B cell (primary cell): ENCODE results near the gene CCSAP. TPM values are rescaled to one million over a fixed set of nuclear protein-coding genes. Genes with fewer than 3 reads are reported as not detected.

Source experiments
- ATAC-seq: fragments of 200-7000 bp; cut with Tn5 transposase; one replicate; pipeline ENCODE4 v1.10.0; 2021; ENCODE audit warnings: low read depth, mild to moderate bottlenecking, moderate number of reproducible peaks, moderate library complexity
- CTCF ChIA-PET: fragments of 350-600 bp; sonication (Branson Sonifier 250); formaldehyde crosslinking; loops from one replicate; lab custom pipeline; 2021; ENCODE audit warnings: antibody characterized with exemption, inconsistent platforms; lab: Charles Lee
- POLR2A ChIA-PET: fragments of 350-600 bp; sonication (Branson Sonifier 250); formaldehyde crosslinking; loops from one replicate; lab custom pipeline; 2021; ENCODE audit warnings: antibody characterized with exemption; lab: Charles Lee
- DNase-seq: peaks from one replicate; pipeline ENCODE4 v3.0.0; 2013
- H2AFZ ChIP-seq: 2 replicates; pipeline ENCODE4 v1.6.1; 2012; ENCODE audit warnings: mild to moderate bottlenecking, low read depth, low read length; ENCODE audit not compliant: insufficient read depth, poor library complexity, severe bottlenecking
- H3K27ac ChIP-seq, 2 donors: 1 replicate in 1 of 2; 2 replicates in 1 of 2; pipeline ENCODE4 v1.5.1; 2012 to 2013; ENCODE audit warnings: low read length in 2 of 2, mild to moderate bottlenecking in 2 of 2, moderate library complexity in 1 of 2
- H3K27me3 ChIP-seq, 4 experiments: fragments of 200-600 bp in 1 of 4; sonication (generic) in 1 of 4; replicated peaks in 1 of 4; 1 replicate in 2 of 4; 2 replicates in 2 of 4; pipeline versions ENCODE4 v1.6.1 to v1.7.0; 2013 to 2016; ENCODE audit warnings: low read length in 3 of 4, mild to moderate bottlenecking in 2 of 4, mixed read lengths in 1 of 4, moderate library complexity in 1 of 4; ENCODE audit not compliant: insufficient read depth in 4 of 4, control insufficient read depth in 3 of 4; ENCODE audit errors: control extremely low read depth in 1 of 4
- H3K36me3 ChIP-seq, 2 experiments: replicated peaks in 1 of 2; 1 replicate in 1 of 2; 2 replicates in 1 of 2; pipeline versions ENCODE4 v1.6.1 to v1.7.1; 2013; ENCODE audit warnings: low read length in 1 of 2; ENCODE audit not compliant: insufficient read depth in 2 of 2, control insufficient read depth in 1 of 2; ENCODE audit errors: control extremely low read depth in 1 of 2, extremely low read depth in 1 of 2
- H3K4me1 ChIP-seq, 2 donors: fragments of 200-600 bp in 1 of 2; sonication (generic) in 1 of 2; 1 replicate in 1 of 2; 2 replicates in 1 of 2; pipeline versions ENCODE4 v1.5.1 to v1.6.1; 2013 to 2017; ENCODE audit warnings: low read length in 2 of 2; ENCODE audit not compliant: control insufficient read depth in 2 of 2, insufficient read depth in 2 of 2
- H3K4me2 ChIP-seq: replicated peaks from 2 replicates; pipeline ENCODE3; 2012; ENCODE audit warnings: mild to moderate bottlenecking, low read depth, low read length; ENCODE audit not compliant: poor library complexity, severe bottlenecking
- H3K4me3 ChIP-seq, 5 experiments: fragments of 200-600 bp in 1 of 5; sonication (generic) in 1 of 5; 1 replicate in 3 of 5; 2 replicates in 2 of 5; pipeline versions ENCODE4 v1.5.1 to v1.7.0; 2011 to 2016; ENCODE audit warnings: low read length in 4 of 5, mild to moderate bottlenecking in 4 of 5, low read depth in 2 of 5, control low read depth in 1 of 5, moderate library complexity in 1 of 5; ENCODE audit not compliant: insufficient read depth in 1 of 5; ENCODE audit errors: control extremely low read depth in 1 of 5, extremely low read depth in 1 of 5
- H3K79me2 ChIP-seq: fragments of 200-600 bp; sonication (generic); one replicate; pipeline ENCODE4 v1.6.0; 2016; ENCODE audit warnings: low read length; ENCODE audit not compliant: control insufficient read depth, insufficient read depth
- H3K9ac ChIP-seq: fragments of 200-600 bp; sonication (generic); 2 replicates; pipeline ENCODE4 v1.6.1; 2017; ENCODE audit warnings: mild to moderate bottlenecking, low read length, moderate library complexity
- H3K9me3 ChIP-seq, 3 donors: one replicate each; pipeline versions ENCODE4 v1.6.1 to v1.7.1; 2013; ENCODE audit warnings: low read length in 2 of 3; ENCODE audit not compliant: control insufficient read depth in 2 of 3, insufficient read depth in 1 of 3; ENCODE audit errors: control extremely low read depth in 1 of 3
- H4K20me1 ChIP-seq: 2 replicates; pipeline ENCODE4 v1.6.0; 2012; ENCODE audit warnings: mild to moderate bottlenecking, low read length; ENCODE audit not compliant: insufficient read depth, control insufficient read depth, poor library complexity, severe bottlenecking
- H3K27ac Mint-ChIP-seq: one replicate; pipeline ENCODE4 v1.8.0; 2021; ENCODE audit warnings: mixed read lengths
- H3K27me3 Mint-ChIP-seq: one replicate; pipeline ENCODE4 v1.8.0; 2021; ENCODE audit warnings: mixed read lengths
- H3K4me1 Mint-ChIP-seq: one replicate; pipeline ENCODE4 v1.8.0; 2021; ENCODE audit warnings: mixed read lengths
- H3K4me3 Mint-ChIP-seq: one replicate; pipeline ENCODE4 v1.8.0; 2021; ENCODE audit warnings: mixed read lengths
- H3K9me3 Mint-ChIP-seq: one replicate; pipeline ENCODE4 v1.8.0; 2022; ENCODE audit warnings: mixed read lengths; ENCODE audit not compliant: insufficient read depth
- EZH2 ChIP-seq: IDR thresholded peaks from 2 replicates; pipeline ENCODE4 v1.6.1; 2012; ENCODE audit warnings: borderline replicate concordance, low read depth, mild to moderate bottlenecking, moderate library complexity, low read length; ENCODE audit not compliant: insufficient read depth, poor library complexity, severe bottlenecking
- WGBS: methylation state at CpG from one replicate; pipeline ENCODE4 v1.1.5; 2013; ENCODE audit warnings: missing lambda C conversion rate; ENCODE audit not compliant: insufficient coverage; 5-methylcytosine and 5-hydroxymethylcytosine counted together
- intact Hi-C: fragments of 100-400 bp; cut with micrococcal nuclease; formaldehyde crosslinking; loops from one replicate; pipeline ENCODE4 v1.10.0; 2022
- polyA plus RNA-seq: library from polyadenylated mRNA; depleted of rRNA; stranded (reverse); fragments of >200 nt; gene quantifications from 2 replicates; pipeline ENCODE4 v1.2.3, GENCODE V29; 2012
- total RNA-seq, 2 donors: library from RNA; stranded (reverse); fragments of 120-200 nt in 1 of 2; gene quantifications; 1 replicate in 1 of 2; 2 replicates in 1 of 2; pipeline versions ENCODE4 v1.2.3 to v1.2.4, GENCODE V29; 2013 to 2022
- TF ChIP-seq, protein P1 (sequence below): fragments of 200-600 bp; IDR thresholded peaks from one replicate; pipeline ENCODE4 v1.8.0; 2022; ENCODE audit warnings: antibody characterized with exemption, mild to moderate bottlenecking

Gene CCSAP
- total and polyA plus RNA-seq, 2 donors (not counting 1 experiment from before 2014, with no cell fraction given): 3.3 to 15.8 TPM

DNA sequence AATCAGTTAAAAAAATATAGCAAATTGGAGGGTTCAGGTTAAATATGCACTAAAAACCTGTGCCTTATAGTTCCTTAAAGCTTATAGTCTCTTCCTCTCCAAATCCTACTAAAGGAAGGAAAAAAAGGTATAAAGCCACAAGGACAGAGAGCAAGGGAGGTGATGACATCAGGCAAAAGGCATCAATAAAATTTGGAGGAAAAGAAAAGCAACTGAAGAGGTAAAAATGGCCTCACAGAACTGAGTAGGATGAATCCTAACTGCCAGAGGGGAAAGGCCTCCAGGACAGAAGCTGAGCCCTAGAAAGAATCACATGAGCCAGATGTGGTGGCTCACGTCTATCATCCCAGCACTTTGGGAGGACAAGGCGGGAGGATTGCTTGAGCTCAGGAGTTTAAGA is 8.1 kb downstream of the CCSAP start:
- Histone ChIP-seq H3K4me2 (no peak overlapping the region), H3K9ac (no peak overlapping the region), H3K27me3 (no peaks in the 10 kb centered on the region), H3K4me3 (no peak overlapping the region), H3K79me2 (peaks cover 32% of the 10 kb centered on the region), H3K36me3 (peaks cover 0 to 3% of the 10 kb centered on the region in 2 experiments), H3K4me1 (peaks cover 3 to 9% of the 10 kb centered on the region in 2 donors), H3K27ac (no peak overlapping the region), H3K9me3 (peaks cover 0 to 15% (median 5%) of the 10 kb centered on the region in 3 donors), H4K20me1 (peaks cover 11% of the 10 kb centered on the region), H2AFZ (no peak overlapping the region)
- no peaks in the 10 kb centered on the region for H3K27me3 Mint-ChIP-seq
- POLR2A ChIA-PET: no interaction called here
- H3K4me1 Mint-ChIP-seq: peaks cover 17% of the 10 kb centered on the region
- no peak overlapping the region for H3K4me3 Mint-ChIP-seq
- CTCF ChIA-PET: interaction anchor here (1.2 kb wide), 1 partner anchor 10 kb away, joined by 3 read pairs; no protein-coding TSS in a partner anchor
- no peaks in the 10 kb centered on the region for H3K9me3 Mint-ChIP-seq
- TF ChIP-seq, protein P1, sequence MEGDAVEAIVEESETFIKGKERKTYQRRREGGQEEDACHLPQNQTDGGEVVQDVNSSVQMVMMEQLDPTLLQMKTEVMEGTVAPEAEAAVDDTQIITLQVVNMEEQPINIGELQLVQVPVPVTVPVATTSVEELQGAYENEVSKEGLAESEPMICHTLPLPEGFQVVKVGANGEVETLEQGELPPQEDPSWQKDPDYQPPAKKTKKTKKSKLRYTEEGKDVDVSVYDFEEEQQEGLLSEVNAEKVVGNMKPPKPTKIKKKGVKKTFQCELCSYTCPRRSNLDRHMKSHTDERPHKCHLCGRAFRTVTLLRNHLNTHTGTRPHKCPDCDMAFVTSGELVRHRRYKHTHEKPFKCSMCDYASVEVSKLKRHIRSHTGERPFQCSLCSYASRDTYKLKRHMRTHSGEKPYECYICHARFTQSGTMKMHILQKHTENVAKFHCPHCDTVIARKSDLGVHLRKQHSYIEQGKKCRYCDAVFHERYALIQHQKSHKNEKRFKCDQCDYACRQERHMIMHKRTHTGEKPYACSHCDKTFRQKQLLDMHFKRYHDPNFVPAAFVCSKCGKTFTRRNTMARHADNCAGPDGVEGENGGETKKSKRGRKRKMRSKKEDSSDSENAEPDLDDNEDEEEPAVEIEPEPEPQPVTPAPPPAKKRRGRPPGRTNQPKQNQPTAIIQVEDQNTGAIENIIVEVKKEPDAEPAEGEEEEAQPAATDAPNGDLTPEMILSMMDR: no peak
- TF ChIP-seq EZH2: no peak
- ATAC-seq (no peak), DNase-seq (no peak)
- intact Hi-C loops: no loop called here
- 95% methylated on average over 2 of the region's 2 CpGs for WGBS
- H3K27ac Mint-ChIP-seq: no peak overlapping the region

DNA sequence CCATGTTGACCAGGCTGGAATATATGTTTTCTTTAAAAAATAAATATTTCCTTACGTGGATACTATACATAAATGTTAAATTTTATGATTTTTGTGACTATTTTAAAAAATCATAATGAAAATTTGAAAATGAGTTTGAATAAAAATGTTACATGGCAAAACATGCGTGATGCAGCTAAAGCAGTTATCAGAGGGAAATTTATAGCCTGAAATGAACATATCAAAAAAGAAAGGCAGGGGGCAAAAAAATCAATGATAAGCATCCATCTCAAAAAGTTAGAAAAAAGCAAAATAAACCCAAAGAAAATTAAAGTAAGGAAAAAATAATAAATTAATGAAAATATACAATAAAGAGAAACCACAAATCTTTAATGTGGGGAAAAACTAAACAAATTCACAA is 8.6 kb downstream of the CCSAP start:
- CTCF ChIA-PET: interaction anchor here (0.6 to 1.2 kb wide), 2 partner anchors 9 to 1691 kb away, joined by 3 read pairs; no protein-coding TSS in a partner anchor
- Mint-ChIP-seq H3K4me3 (no peak overlapping the region), H3K4me1 (peaks cover 13% of the 10 kb centered on the region)

More for the DNA sequence above, 8.6 kb downstream of the CCSAP start:
- Histone ChIP-seq H3K4me2 (no peak overlapping the region), H3K27ac (no peak overlapping the region), H3K9ac (no peak overlapping the region), H4K20me1 (peaks cover 11% of the 10 kb centered on the region), H3K27me3 (no peaks in the 10 kb centered on the region), H3K4me3 (no peak overlapping the region), H3K36me3 (peaks cover 0 to 3% of the 10 kb centered on the region in 2 experiments), H2AFZ (no peak overlapping the region), H3K4me1 (peaks cover 3 to 9% of the 10 kb centered on the region in 2 donors), H3K79me2 (peaks cover 32% of the 10 kb centered on the region), H3K9me3 (peaks cover 0 to 15% (median 5%) of the 10 kb centered on the region in 3 donors)
- no peaks in the 10 kb centered on the region for H3K27me3 Mint-ChIP-seq
- no peaks in the 10 kb centered on the region for H3K9me3 Mint-ChIP-seq
- no CpG with 5 or more reads among the region's 2 CpGs for WGBS
- no peak overlapping the region for H3K27ac Mint-ChIP-seq
- no peak for TF ChIP-seq EZH2
- TF ChIP-seq, protein P1: no peak
- POLR2A ChIA-PET: no interaction called here
- no peak for DNase-seq
- no peak for ATAC-seq
- intact Hi-C loops: no loop called here
